Adrenal gland (tissue), 12 donors: ENCODE data around the gene SLC25A44. TPM values are rescaled to one million over a fixed set of nuclear protein-coding genes. Genes with fewer than 3 reads are reported as not detected.

Experiments
- DNase-seq, 7 donors: peaks; one replicate each; pipeline ENCODE4 v3.0.0-alpha.2; 2019 to 2020
- H3K27ac ChIP-seq, 5 donors: fragments of 200-600 bp; sonication (generic) in 4 of 5; 1 replicate in 3 of 5; 2 replicates in 2 of 5; pipeline versions ENCODE4 v1.5.1 to v1.8.0; 2016 to 2020; ENCODE audit warnings: mild to moderate bottlenecking in 1 of 5
- H3K27me3 ChIP-seq: fragments of 200-600 bp; 2 replicates; pipeline ENCODE4 v1.8.0; 2021
- H3K36me3 ChIP-seq, 2 donors: fragments of 200-600 bp; replicated peaks in 1 of 2; 1 replicate in 1 of 2; 2 replicates in 1 of 2; pipeline versions ENCODE4 v1.5.1 to v1.8.0; 2018 to 2022
- H3K4me1 ChIP-seq, 2 donors: fragments of 200-600 bp; replicated peaks in 1 of 2; 1 replicate in 1 of 2; 2 replicates in 1 of 2; pipeline versions ENCODE4 v1.5.1 to v1.8.0; 2018 to 2021
- H3K4me3 ChIP-seq, 4 donors: fragments of 200-600 bp; sonication (generic) in 3 of 4; one replicate each; pipeline ENCODE4 v1.5.1; 2016 to 2018
- H3K9me3 ChIP-seq, 3 donors: fragments of 200-600 bp; sonication (generic) in 1 of 3; replicated peaks in 1 of 3; 1 replicate in 2 of 3; 2 replicates in 1 of 3; pipeline versions ENCODE4 v1.5.1 to v1.8.0; 2016 to 2021
- CTCF ChIP-seq, 6 experiments: fragments of 450-650 bp in 4 of 6; fragments of 200-600 bp in 2 of 6; sonication (generic) in 1 of 6; IDR thresholded peaks; 1 replicate in 5 of 6; 2 replicates in 1 of 6; pipeline versions ENCODE4 v1.5.1 to v1.8.0; 2016 to 2021; ENCODE audit warnings: antibody characterized with exemption in 6 of 6, mild to moderate bottlenecking in 2 of 6, moderate library complexity in 1 of 6
- POLR2A ChIP-seq, 2 donors: fragments of 450-650 bp; IDR thresholded peaks; one replicate each; pipeline ENCODE4 v1.6.1; 2017; ENCODE audit warnings: antibody characterized with exemption in 2 of 2, mild to moderate bottlenecking in 2 of 2, moderate library complexity in 1 of 2
- WGBS, 4 donors: extraction: QIAGEN DNeasy Blood & Tissue Kit in 2 of 4; methylation state at CpG; one replicate each; pipeline versions ENCODE4 v1.1.5 to v1.1.7; 2013 to 2017; 5-methylcytosine and 5-hydroxymethylcytosine counted together
- intact Hi-C, 2 donors: fragments of 100-400 bp; cut with DNase I; formaldehyde crosslinking; loops; one replicate each; pipeline versions ENCODE4 v1.14.1 to v1.15.0; 2022 to 2023
- polyA plus RNA-seq, 3 donors: library from polyadenylated mRNA; stranded (reverse); fragments of 200-250 nt in 2 of 3; fragments of 350-450 nt in 1 of 3; fragmentation: Illumina TruSeq in 1 of 3; extraction: RNeasy Lipid Tissue Mini Kit (QIAGEN cat#74804) in 1 of 3; gene quantifications; one replicate each; pipeline ENCODE4 v1.2.3, GENCODE V29; 2013 to 2014
- total RNA-seq, 9 donors: library from RNA; depleted of rRNA in 4 of 9; stranded (reverse); fragments of >200 nt in 4 of 9; fragments of 120-200 nt in 1 of 9; fragmentation: NEBNext Ultra II Directional in 1 of 9; extraction: Animal tissue kit (Norgen Biotek cat#: 25700) in 1 of 9; gene quantifications; one replicate each; pipeline versions ENCODE4 v1.1.0 to v1.2.4, GENCODE V29; 2013 to 2023
- donor health status: healthy with polysubstance abuse.
- donor health status: Bipolar disorder and iron deficiency.
- donor health status: DM: yes; HTN: yes; CAD: no.
- donor health status: DM: no; HTN: no; CAD: no.
- donor health status: DM: no; HTN: no; CAD: no.
- donor health status: DM: yes; HTN: yes; CAD: no.

SLC25A44 gene
- total and polyA plus RNA-seq, 12 donors, result 7.0 to 33.7 (median 16.2) TPM

- H3K36me3 ChIP-seq, result peaks cover 0 to 54% of the 10 kb centered on the region in 2 donors
- 92 to 94% (median 94%) methylated on average over 13 of the region's 13 CpGs for WGBS, 4 donors
- intact Hi-C loops, result loop anchor here (5.0 kb wide), 2 partner anchors 75 to 125 kb away; no protein-coding TSS in a partner anchor
Measured at GRCh38 chr1:156221986-156222692, 28.2 kb downstream of the SLC25A44 start.

GRCh38 chr1:156225677-156226014 lies 31.7 kb downstream of the SLC25A44 start:
- no peak for TF ChIP-seq POLR2A (IDR thresholded peaks at IDR 0.05)
- peak in 1 of 6 experiments; percentile 34 for TF ChIP-seq CTCF (IDR thresholded peaks at IDR 0.05)
- no peaks in the 10 kb centered on the region for H3K27me3 ChIP-seq
- no peak overlapping the region for H3K4me3 ChIP-seq
- 6 to 15% (median 9%) methylated on average over 2 of the region's 2 CpGs for WGBS, 4 donors
- H3K9me3 ChIP-seq, result no peaks in the 10 kb centered on the region
- no peak overlapping the region for H3K27ac ChIP-seq
- no peaks in the 10 kb centered on the region for H3K4me1 ChIP-seq
- H3K36me3 ChIP-seq, result peaks cover 0 to 57% of the 10 kb centered on the region in 2 donors
- no peak for DNase-seq
- intact Hi-C loops, result loop anchor here (5.0 kb wide), 2 partner anchors 78 to 133 kb away; no protein-coding TSS in a partner anchor

More at GRCh38 chr1:156221986-156222692, 28.2 kb downstream of the SLC25A44 start:
- Histone ChIP-seq H3K27ac (no peak overlapping the region), H3K4me3 (no peak overlapping the region), H3K27me3 (no peaks in the 10 kb centered on the region), H3K9me3 (no peaks in the 10 kb centered on the region), H3K4me1 (peaks cover 15 to 19% of the 10 kb centered on the region in 2 donors)
- TF ChIP-seq CTCF (IDR thresholded peaks at IDR 0.05) (no peak), POLR2A (IDR thresholded peaks at IDR 0.05) (no peak)
- DNase-seq, result no peak

GRCh38 chr1:156226116-156226538 lies 32.2 kb downstream of the SLC25A44 start:
- Histone ChIP-seq H3K4me1 (no peaks in the 10 kb centered on the region), H3K4me3 (no peak overlapping the region), H3K27me3 (no peaks in the 10 kb centered on the region), H3K9me3 (no peaks in the 10 kb centered on the region), H3K27ac (no peak overlapping the region), H3K36me3 (peaks cover 0 to 52% of the 10 kb centered on the region in 2 donors)
- DNase-seq, result no peak
- 62 to 89% (median 73%) methylated on average over 2 of the region's 2 CpGs for WGBS, 4 donors
- intact Hi-C loops, result loop anchor here (5.0 kb wide), 2 partner anchors 79 to 134 kb away; no protein-coding TSS in a partner anchor
- TF ChIP-seq CTCF (IDR thresholded peaks at IDR 0.05) (no peak), POLR2A (IDR thresholded peaks at IDR 0.05) (no peak)

GRCh38 chr1:156226782-156227181 lies 32.9 kb downstream of the SLC25A44 start:
- Histone ChIP-seq H3K4me3 (no peak overlapping the region), H3K4me1 (no peaks in the 10 kb centered on the region), H3K27me3 (no peaks in the 10 kb centered on the region), H3K36me3 (peaks cover 0 to 46% of the 10 kb centered on the region in 2 donors), H3K9me3 (no peaks in the 10 kb centered on the region), H3K27ac (no peak overlapping the region)
- TF ChIP-seq CTCF (IDR thresholded peaks at IDR 0.05) (no peak), POLR2A (IDR thresholded peaks at IDR 0.05) (no peak)
- no peak for DNase-seq
- intact Hi-C loops, result loop anchor here (5.0 kb wide), 2 partner anchors 79 to 134 kb away; no protein-coding TSS in a partner anchor
- WGBS, 4 donors, result 69 to 88% (median 82%) methylated on average over 4 of the region's 4 CpGs
